Peyer's patch (tissue), 4 donors: ENCODE measurements around the gene RFTN1. TPM values are rescaled to one million over a fixed set of nuclear protein-coding genes. Genes with fewer than 3 reads are reported as not detected.

Experiments used
- DNase-seq, 3 donors: peaks; one replicate each; pipeline ENCODE4 v3.0.0-alpha.2; 2017 to 2019
- H3K27ac ChIP-seq, 4 donors: fragments of 200-600 bp; sonication (generic); one replicate each; pipeline ENCODE4 v1.5.1; 2016 to 2019
- H3K27me3 ChIP-seq, 2 donors: fragments of 200-600 bp; sonication (generic); one replicate each; pipeline ENCODE4 v1.5.1; 2019
- H3K36me3 ChIP-seq, 3 donors: fragments of 200-600 bp; sonication (generic); one replicate each; pipeline ENCODE4 v1.5.1; 2016 to 2019
- H3K4me1 ChIP-seq, 4 donors: fragments of 200-600 bp; sonication (generic); one replicate each; pipeline ENCODE4 v1.5.1; 2016 to 2019
- H3K4me3 ChIP-seq, 4 donors: fragments of 200-600 bp; sonication (generic); 1 replicate in 3 of 4; 2 replicates in 1 of 4; pipeline ENCODE4 v1.5.1; 2016 to 2019; ENCODE audit warnings: mild to moderate bottlenecking in 1 of 4
- H3K9me3 ChIP-seq, 4 donors: fragments of 200-600 bp; sonication (generic); one replicate each; pipeline ENCODE4 v1.5.1; 2016 to 2019; ENCODE audit warnings: mild to moderate bottlenecking in 1 of 4
- POLR2A ChIP-seq, 2 donors: fragments of 450-650 bp; IDR thresholded peaks; one replicate each; pipeline ENCODE4 v1.5.1; 2017; ENCODE audit warnings: antibody characterized with exemption in 2 of 2, mild to moderate bottlenecking in 2 of 2, moderate library complexity in 2 of 2
- total RNA-seq, 4 donors: library from RNA; depleted of rRNA; stranded (reverse); fragments of >200 nt; gene quantifications; one replicate each; pipeline ENCODE4 v1.1.0, GENCODE V29; 2016
- TF ChIP-seq, protein P1 (sequence below), 6 experiments: fragments of 450-650 bp in 4 of 6; fragments of 200-600 bp in 2 of 6; sonication (generic) in 1 of 6; IDR thresholded peaks; one replicate each; pipeline ENCODE4 v1.5.1; 2017 to 2019; ENCODE audit warnings: antibody characterized with exemption in 6 of 6, mild to moderate bottlenecking in 3 of 6, moderate library complexity in 1 of 6

Gene RFTN1
- total RNA-seq, 4 donors from 2014 or later: 6.1 to 135 (median 32.0) TPM

DNA sequence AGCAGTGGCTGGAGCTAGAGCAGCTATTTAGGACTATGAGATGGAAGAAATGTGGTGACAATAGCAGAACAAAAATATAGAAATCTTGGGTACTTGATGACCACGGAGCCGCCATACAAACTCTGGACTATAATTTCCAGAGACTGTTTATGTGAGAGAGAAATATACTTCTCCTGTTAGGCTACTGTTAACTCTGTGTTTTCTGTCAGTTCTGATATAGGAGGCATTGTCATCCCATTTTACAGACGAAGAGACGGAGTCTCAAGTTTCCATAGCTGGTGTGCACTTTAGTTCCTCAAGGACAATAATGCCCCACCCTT lies 22.8 kb upstream of the RFTN1 start:
- TF ChIP-seq, protein P1, sequence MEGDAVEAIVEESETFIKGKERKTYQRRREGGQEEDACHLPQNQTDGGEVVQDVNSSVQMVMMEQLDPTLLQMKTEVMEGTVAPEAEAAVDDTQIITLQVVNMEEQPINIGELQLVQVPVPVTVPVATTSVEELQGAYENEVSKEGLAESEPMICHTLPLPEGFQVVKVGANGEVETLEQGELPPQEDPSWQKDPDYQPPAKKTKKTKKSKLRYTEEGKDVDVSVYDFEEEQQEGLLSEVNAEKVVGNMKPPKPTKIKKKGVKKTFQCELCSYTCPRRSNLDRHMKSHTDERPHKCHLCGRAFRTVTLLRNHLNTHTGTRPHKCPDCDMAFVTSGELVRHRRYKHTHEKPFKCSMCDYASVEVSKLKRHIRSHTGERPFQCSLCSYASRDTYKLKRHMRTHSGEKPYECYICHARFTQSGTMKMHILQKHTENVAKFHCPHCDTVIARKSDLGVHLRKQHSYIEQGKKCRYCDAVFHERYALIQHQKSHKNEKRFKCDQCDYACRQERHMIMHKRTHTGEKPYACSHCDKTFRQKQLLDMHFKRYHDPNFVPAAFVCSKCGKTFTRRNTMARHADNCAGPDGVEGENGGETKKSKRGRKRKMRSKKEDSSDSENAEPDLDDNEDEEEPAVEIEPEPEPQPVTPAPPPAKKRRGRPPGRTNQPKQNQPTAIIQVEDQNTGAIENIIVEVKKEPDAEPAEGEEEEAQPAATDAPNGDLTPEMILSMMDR (IDR thresholded peaks at IDR 0.05): no peak
- TF ChIP-seq POLR2A (IDR thresholded peaks at IDR 0.05): no peak
- no peaks in the 10 kb centered on the region for H3K36me3 ChIP-seq
- no peak overlapping the region for H3K27ac ChIP-seq
- H3K4me3 ChIP-seq: no peak overlapping the region
- H3K9me3 ChIP-seq: no peaks in the 10 kb centered on the region
- H3K4me1 ChIP-seq: no peaks in the 10 kb centered on the region
- H3K27me3 ChIP-seq: no peaks in the 10 kb centered on the region
- DNase-seq: no peak

DNA sequence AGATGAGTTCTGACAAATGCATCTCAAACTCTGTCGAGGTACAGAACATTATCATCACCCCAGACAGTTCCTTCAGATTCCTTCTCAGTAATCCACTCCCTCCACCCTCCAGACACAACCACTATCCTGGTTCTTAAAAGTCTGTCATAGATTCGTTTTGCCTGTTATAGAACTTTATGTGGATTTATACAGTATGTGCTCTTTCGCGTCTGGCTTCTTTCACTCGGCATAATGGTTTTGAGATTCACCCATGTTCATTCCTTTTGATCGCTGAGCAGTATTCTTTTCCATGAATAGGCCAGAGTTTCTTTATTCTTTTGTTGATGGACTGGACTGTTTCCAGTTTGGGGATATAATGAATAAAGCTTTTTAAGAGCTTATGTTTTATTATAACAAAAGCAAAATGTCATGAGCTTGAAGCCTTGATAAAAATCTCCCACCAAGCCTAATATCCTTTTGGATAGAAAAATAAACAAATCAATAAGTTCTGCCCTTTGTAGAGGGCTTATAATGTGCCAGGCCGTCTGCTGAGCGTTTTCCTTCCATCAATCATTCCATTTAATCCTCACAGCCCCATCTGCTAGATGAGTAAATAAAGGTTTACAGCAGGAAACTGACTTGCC lies 21.3 kb upstream of the RFTN1 start:
- Histone ChIP-seq H3K27ac (no peak overlapping the region), H3K9me3 (no peaks in the 10 kb centered on the region), H3K27me3 (no peaks in the 10 kb centered on the region), H3K36me3 (no peaks in the 10 kb centered on the region), H3K4me3 (no peak overlapping the region), H3K4me1 (no peaks in the 10 kb centered on the region)
- no peak for DNase-seq
- TF ChIP-seq POLR2A (IDR thresholded peaks at IDR 0.05): no peak
- TF ChIP-seq, protein P1 (IDR thresholded peaks at IDR 0.05): no peak

DNA sequence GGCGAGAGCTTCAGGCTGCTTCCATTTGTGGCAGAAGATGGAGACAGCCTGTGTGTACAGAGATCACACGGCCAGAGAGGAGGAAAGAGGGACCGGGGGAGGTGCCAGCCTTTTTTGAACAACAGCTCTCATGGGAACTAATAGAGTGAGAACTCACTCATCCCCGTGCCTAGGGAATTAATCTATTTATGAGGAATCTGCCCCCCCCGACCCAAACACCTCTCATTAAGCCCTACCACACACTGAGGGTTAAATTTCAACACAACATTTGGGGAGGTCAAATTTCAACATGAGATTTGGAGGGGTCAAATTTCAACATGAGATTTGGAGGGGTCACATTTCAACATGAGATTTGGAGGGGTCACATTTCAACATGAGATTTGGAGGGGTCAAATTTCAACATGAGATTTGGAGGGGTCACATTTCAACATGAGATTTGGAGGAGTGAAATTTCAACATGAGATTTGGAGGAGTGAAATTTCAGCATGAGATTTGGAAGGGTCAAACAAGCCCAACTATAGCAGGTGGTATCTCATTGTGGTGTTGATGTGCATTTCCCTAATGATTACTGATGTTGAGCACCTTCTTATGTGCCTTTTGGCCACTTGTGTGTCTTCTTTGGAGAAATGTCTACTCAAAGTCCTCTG lies 20.6 kb upstream of the RFTN1 start:
- H3K9me3 ChIP-seq: no peaks in the 10 kb centered on the region
- TF ChIP-seq, protein P1 (IDR thresholded peaks at IDR 0.05): no peak
- TF ChIP-seq POLR2A (IDR thresholded peaks at IDR 0.05): no peak

DNA sequence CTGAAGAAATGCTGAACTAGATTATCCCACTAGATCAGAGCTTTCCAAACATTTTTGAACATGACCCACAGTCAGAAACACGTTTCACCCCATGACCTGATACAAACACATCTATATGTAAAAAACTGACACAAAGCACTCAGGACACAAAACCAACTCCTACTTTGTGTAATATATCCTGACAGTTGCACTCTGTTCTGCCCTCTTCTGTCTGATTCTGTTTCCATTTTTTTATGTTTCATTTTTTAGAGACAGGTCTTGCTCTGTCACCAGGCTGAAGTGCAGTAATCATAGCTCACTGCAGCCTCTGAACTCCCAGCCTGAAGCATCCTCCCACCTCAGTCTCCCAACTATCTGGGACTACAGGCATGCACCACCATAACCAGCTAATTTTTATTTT lies 15.8 kb upstream of the RFTN1 start:
- H3K27ac ChIP-seq: no peak overlapping the region
- H3K4me1 ChIP-seq: no peaks in the 10 kb centered on the region
- H3K27me3 ChIP-seq: no peaks in the 10 kb centered on the region
- no peak overlapping the region for H3K4me3 ChIP-seq
- no peaks in the 10 kb centered on the region for H3K36me3 ChIP-seq
- no peak for TF ChIP-seq POLR2A (IDR thresholded peaks at IDR 0.05)
- TF ChIP-seq, protein P1 (IDR thresholded peaks at IDR 0.05): no peak
- DNase-seq: no peak
- no peaks in the 10 kb centered on the region for H3K9me3 ChIP-seq

More for the DNA sequence above, 20.6 kb upstream of the RFTN1 start:
- Histone ChIP-seq H3K4me3 (no peak overlapping the region), H3K36me3 (no peaks in the 10 kb centered on the region), H3K27ac (no peak overlapping the region), H3K4me1 (no peaks in the 10 kb centered on the region), H3K27me3 (no peaks in the 10 kb centered on the region)
- no peak for DNase-seq

DNA sequence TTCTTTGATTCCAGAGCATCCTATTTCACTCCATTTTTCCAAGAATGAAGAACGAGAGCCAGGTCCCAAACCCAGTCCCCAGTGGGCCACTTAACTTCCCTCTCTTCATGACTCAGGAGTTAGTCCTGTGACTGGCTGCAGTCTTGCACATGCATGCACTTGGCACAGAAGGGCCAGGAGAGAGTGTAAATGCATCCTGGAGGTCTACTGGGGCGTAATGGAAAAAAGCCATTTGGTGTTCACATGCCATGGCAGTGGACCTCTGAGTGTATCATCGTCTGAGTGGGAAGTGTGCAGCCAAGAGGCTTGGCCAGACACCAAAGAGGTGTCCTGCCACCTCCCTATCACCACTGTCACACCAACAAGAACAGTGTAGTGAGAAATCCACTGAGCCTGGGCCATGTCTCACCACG lies 15.1 kb upstream of the RFTN1 start:
- no peak for TF ChIP-seq POLR2A (IDR thresholded peaks at IDR 0.05)
- TF ChIP-seq, protein P1 (IDR thresholded peaks at IDR 0.05): no peak
- no peaks in the 10 kb centered on the region for H3K4me1 ChIP-seq
- no peak for DNase-seq
- no peaks in the 10 kb centered on the region for H3K36me3 ChIP-seq
- H3K27me3 ChIP-seq: no peaks in the 10 kb centered on the region
- H3K9me3 ChIP-seq: no peaks in the 10 kb centered on the region
- no peak overlapping the region for H3K27ac ChIP-seq
- no peak overlapping the region for H3K4me3 ChIP-seq
